Kidney (tissue), 14 donors: ENCODE data around the gene VTI1A. TPM values are rescaled to one million over a fixed set of nuclear protein-coding genes. Genes with fewer than 3 reads are reported as not detected.

Source experiments
- DNase-seq, 5 donors: peaks; one replicate each; pipeline ENCODE4 v3.0.0-alpha.2; 2013 to 2020
- FAIRE-seq: peaks from 2 replicates; lab custom pipeline; 2012; peaks lifted over from hg19 to GRCh38; lab: Jason Lieb, UNC
- H3K27ac ChIP-seq, 2 donors: one replicate each; pipeline ENCODE4 v1.7.0; 2013; ENCODE audit warnings: low read depth in 2 of 2, low read length in 2 of 2, inconsistent platforms in 1 of 2
- H3K27me3 ChIP-seq: one replicate; pipeline ENCODE4 v1.7.1; 2013; ENCODE audit warnings: low read length, inconsistent platforms; ENCODE audit not compliant: control insufficient read depth, insufficient read depth
- H3K36me3 ChIP-seq, 3 donors: one replicate each; pipeline versions ENCODE4 v1.7.0 to v1.7.1; 2013; ENCODE audit warnings: low read length in 3 of 3, control low read depth in 1 of 3, inconsistent platforms in 1 of 3; ENCODE audit not compliant: insufficient read depth in 3 of 3, control insufficient read depth in 2 of 3
- H3K4me1 ChIP-seq, 3 donors: one replicate each; pipeline versions ENCODE4 v1.7.0 to v1.7.1; 2013; ENCODE audit warnings: low read length in 3 of 3, inconsistent platforms in 1 of 3, low read depth in 1 of 3; ENCODE audit not compliant: control insufficient read depth in 2 of 3, insufficient read depth in 2 of 3
- H3K4me3 ChIP-seq, 3 donors: one replicate each; pipeline versions ENCODE4 v1.7.0 to v1.8.1; 2013; ENCODE audit warnings: low read length in 3 of 3, control low read depth in 1 of 3, inconsistent platforms in 1 of 3
- H3K9ac ChIP-seq, 3 donors: one replicate each; pipeline versions ENCODE4 v1.7.0 to v1.7.1; 2013; ENCODE audit warnings: low read length in 3 of 3, control low read depth in 1 of 3, inconsistent platforms in 1 of 3
- H3K9me3 ChIP-seq, 3 donors: one replicate each; pipeline versions ENCODE4 v1.7.0 to v1.7.1; 2013; ENCODE audit warnings: low read length in 3 of 3, control low read depth in 1 of 3, inconsistent platforms in 1 of 3; ENCODE audit not compliant: control insufficient read depth in 2 of 3, insufficient read depth in 1 of 3
- CTCF ChIP-seq: IDR thresholded peaks from 3 replicates; pipeline ENCODE4 v1.5.1; 2012; ENCODE audit warnings: mild to moderate bottlenecking, moderate library complexity, borderline replicate concordance; ENCODE audit not compliant: insufficient read depth; ENCODE audit errors: extremely low read depth
- intact Hi-C: fragments of 100-400 bp; cut with DNase I; formaldehyde crosslinking; loops from one replicate; pipeline ENCODE4 v1.11.1; 2022
- polyA plus RNA-seq: library from polyadenylated mRNA; stranded (reverse); fragments of 350-450 nt; fragmentation: Illumina TruSeq; extraction: RNeasy Lipid Tissue Mini Kit (QIAGEN cat#74804); gene quantifications from one replicate; pipeline ENCODE4 v1.2.3, GENCODE V29; 2014; ENCODE audit warnings: low read depth, low replicate concordance; ENCODE audit not compliant: insufficient read depth
- total RNA-seq: library from RNA; stranded (reverse); fragmentation: NEBNext Ultra II Directional; extraction: Animal tissue kit (Norgen Biotek cat#: 25700); gene quantifications from one replicate; pipeline ENCODE4 v1.2.1, GENCODE V29; 2021
- donor health status: control.
- donor health status: control.
- donor health status: control.
- donor health status: control.
- donor health status: control.
- donor health status: DM: yes; HTN: yes; CAD: no.
- donor health status: Normal renal cell carcinoma (clear cell type).

The VTI1A gene
- total and polyA plus RNA-seq, 2 donors from 2014 or later: 9.2 to 41.8 TPM

GRCh38 chr10:112746329-112746728, 299.3 kb downstream of the VTI1A start:
- no peaks in the 10 kb centered on the region for H3K36me3 ChIP-seq
- no peaks in the 10 kb centered on the region for H3K27me3 ChIP-seq
- no peak overlapping the region for H3K27ac ChIP-seq
- peaks cover 4 to 6% (median 5%) of the 10 kb centered on the region in 3 donors for H3K4me1 ChIP-seq
- no peak for FAIRE-seq
- no peak for TF ChIP-seq CTCF
- H3K9me3 ChIP-seq: no peaks in the 10 kb centered on the region
- DNase-seq: no peak
- H3K4me3 ChIP-seq: no peak overlapping the region
- intact Hi-C loops: no loop called here
- no peak overlapping the region for H3K9ac ChIP-seq

GRCh38 chr10:112750427-112751167, 303.6 kb downstream of the VTI1A start:
- no peak overlapping the region for H3K27ac ChIP-seq
- H3K36me3 ChIP-seq: no peaks in the 10 kb centered on the region
- H3K9me3 ChIP-seq: no peaks in the 10 kb centered on the region
- H3K4me3 ChIP-seq: no peak overlapping the region
- no peak for DNase-seq
- no peaks in the 10 kb centered on the region for H3K27me3 ChIP-seq
- H3K9ac ChIP-seq: no peak overlapping the region
- intact Hi-C loops: no loop called here
- peaks cover 0 to 3% (median 0%) of the 10 kb centered on the region in 3 donors for H3K4me1 ChIP-seq
- FAIRE-seq: no peak
- no peak for TF ChIP-seq CTCF

GRCh38 chr10:112751651-112752050, 304.6 kb downstream of the VTI1A start:
- Histone ChIP-seq H3K27ac (no peak overlapping the region), H3K4me1 (peaks cover 0 to 3% (median 0%) of the 10 kb centered on the region in 3 donors), H3K36me3 (no peaks in the 10 kb centered on the region), H3K9me3 (no peaks in the 10 kb centered on the region), H3K9ac (no peak overlapping the region), H3K27me3 (no peaks in the 10 kb centered on the region), H3K4me3 (no peak overlapping the region)
- FAIRE-seq: no peak
- TF ChIP-seq CTCF: no peak
- intact Hi-C loops: no loop called here
- DNase-seq: no peak
